Bone marrow (tissue), 2 donors: ENCODE measurements around the gene TXLNB.

Experiments
- DNase-seq, 2 donors: peaks; one replicate each; lab custom pipeline; 2025; lab: John Stamatoyannopoulos, UW

TXLNB gene

GRCh38 chr6:139271056-139271455 lies 20.7 kb downstream of the TXLNB start:
- no peak for DNase-seq

- no peak for DNase-seq
Measured at GRCh38 chr6:139270249-139270648, 21.5 kb downstream of the TXLNB start.

GRCh38 chr6:139265512-139266190 lies 26.1 kb downstream of the TXLNB start:
- DNase-seq, result no peak

- no peak for DNase-seq
Measured at GRCh38 chr6:139262519-139263300, 29.1 kb downstream of the TXLNB start.

GRCh38 chr6:139257821-139258398 lies 33.9 kb downstream of the TXLNB start:
- DNase-seq, result no peak

- no peak for DNase-seq
Measured at GRCh38 chr6:139257291-139257690, 34.5 kb downstream of the TXLNB start.

GRCh38 chr6:139256087-139256486 lies 35.7 kb downstream of the TXLNB start:
- DNase-seq, result no peak

GRCh38 chr6:139254196-139254595 lies 37.6 kb downstream of the TXLNB start:
- DNase-seq, result no peak

- DNase-seq, result no peak
Measured at GRCh38 chr6:139253656-139254055, 38.1 kb downstream of the TXLNB start.

GRCh38 chr6:139251691-139252390 lies 40.0 kb downstream of the TXLNB start:
- DNase-seq, result no peak

- DNase-seq, result no peak
Measured at GRCh38 chr6:139251045-139251690, 40.6 kb downstream of the TXLNB start.

GRCh38 chr6:139250296-139251044 lies 41.3 kb downstream of the TXLNB start:
- peak in 1 of 2 donors; percentile 24 for DNase-seq

GRCh38 chr6:139249395-139249794 lies 42.4 kb downstream of the TXLNB start:
- DNase-seq, result no peak

- DNase-seq, result no peak
Measured at GRCh38 chr6:139248911-139249310, 42.9 kb downstream of the TXLNB start.

GRCh38 chr6:139247618-139248017 lies 44.2 kb downstream of the TXLNB start:
- peak in 1 of 2 donors; percentile 19 for DNase-seq

GRCh38 chr6:139243536-139243935 lies 48.3 kb downstream of the TXLNB start:
- no peak for DNase-seq

GRCh38 chr6:139242457-139243240 lies 49.1 kb downstream of the TXLNB start:
- DNase-seq, result no peak

GRCh38 chr6:139240161-139241010 lies 51.4 kb downstream of the TXLNB start:
- DNase-seq, result peak in 1 of 2 donors; percentile 28

GRCh38 chr6:139239064-139239463 lies 52.7 kb downstream of the TXLNB start:
- no peak for DNase-seq
